Keratinocyte (primary cell): ENCODE data around the gene EID2B.

Experiments
- EZH2 ChIP-seq: IDR thresholded peaks from one replicate; pipeline ENCODE4 v1.6.1; 2012; ENCODE audit warnings: inconsistent platforms, mild to moderate bottlenecking, low read length, moderate library complexity
- TF ChIP-seq, protein P1 (sequence below), 3 experiments: IDR thresholded peaks in 1 of 3; conservative IDR thresholded peaks in 1 of 3; optimal IDR thresholded peaks in 1 of 3; 2 replicates in 2 of 3; 3 replicates in 1 of 3; pipeline versions ENCODE3 to v1.5.1; 2011; ENCODE audit warnings: low read length in 3 of 3, mild to moderate bottlenecking in 3 of 3, moderate library complexity in 2 of 3, control low read depth in 1 of 3, inconsistent platforms in 1 of 3; ENCODE audit not compliant: insufficient read depth in 2 of 3; ENCODE audit errors: extremely low read depth in 1 of 3

DNA sequence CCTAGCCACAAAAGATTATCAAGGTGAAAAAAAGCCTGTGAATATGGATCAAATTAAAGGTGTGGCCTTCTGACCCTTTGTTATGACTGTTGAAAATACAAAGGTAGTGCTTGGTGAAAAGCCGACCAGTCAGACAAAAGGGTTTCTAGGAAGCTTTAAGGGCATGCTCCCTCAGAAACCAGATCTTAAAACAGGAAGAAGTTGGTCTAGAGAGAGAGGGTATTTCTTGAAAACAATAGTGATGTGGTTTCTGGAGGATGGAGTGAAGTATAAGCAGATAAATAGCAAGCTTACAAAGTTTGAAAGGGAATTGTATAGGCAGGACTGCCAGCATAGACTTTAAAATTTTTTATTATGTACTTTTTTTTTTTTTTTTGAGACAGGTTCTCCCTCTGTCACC, 12.3 kb upstream of the EID2B start:
- no peak for TF ChIP-seq EZH2
- TF ChIP-seq, protein P1, sequence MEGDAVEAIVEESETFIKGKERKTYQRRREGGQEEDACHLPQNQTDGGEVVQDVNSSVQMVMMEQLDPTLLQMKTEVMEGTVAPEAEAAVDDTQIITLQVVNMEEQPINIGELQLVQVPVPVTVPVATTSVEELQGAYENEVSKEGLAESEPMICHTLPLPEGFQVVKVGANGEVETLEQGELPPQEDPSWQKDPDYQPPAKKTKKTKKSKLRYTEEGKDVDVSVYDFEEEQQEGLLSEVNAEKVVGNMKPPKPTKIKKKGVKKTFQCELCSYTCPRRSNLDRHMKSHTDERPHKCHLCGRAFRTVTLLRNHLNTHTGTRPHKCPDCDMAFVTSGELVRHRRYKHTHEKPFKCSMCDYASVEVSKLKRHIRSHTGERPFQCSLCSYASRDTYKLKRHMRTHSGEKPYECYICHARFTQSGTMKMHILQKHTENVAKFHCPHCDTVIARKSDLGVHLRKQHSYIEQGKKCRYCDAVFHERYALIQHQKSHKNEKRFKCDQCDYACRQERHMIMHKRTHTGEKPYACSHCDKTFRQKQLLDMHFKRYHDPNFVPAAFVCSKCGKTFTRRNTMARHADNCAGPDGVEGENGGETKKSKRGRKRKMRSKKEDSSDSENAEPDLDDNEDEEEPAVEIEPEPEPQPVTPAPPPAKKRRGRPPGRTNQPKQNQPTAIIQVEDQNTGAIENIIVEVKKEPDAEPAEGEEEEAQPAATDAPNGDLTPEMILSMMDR (optimal IDR thresholded peaks at IDR 0.05 in 1 of 3, IDR thresholded peaks at IDR 0.05 in 1 of 3, conservative IDR thresholded peaks at IDR 0.05 in 1 of 3; ENCODE audit: extremely low read depth in 1 of 3, insufficient read depth in 2 of 3, low read length in 3 of 3): no peak
